ENCODE results near the gene EPHA7.

Gene EPHA7

GRCh38 chr6:93325761-93326160 lies 93.6 kb downstream of the EPHA7 start:
- no peak for DNase-seq (ENCODE audit: low read depth)

- DNase-seq (ENCODE audit: low read depth) = no peak
Observed at GRCh38 chr6:93323630-93324029, 95.7 kb downstream of the EPHA7 start.

GRCh38 chr6:93322651-93323050 lies 96.7 kb downstream of the EPHA7 start:
- no peak for DNase-seq (ENCODE audit: low read depth)

- no peak for DNase-seq (ENCODE audit: low read depth)
Observed at GRCh38 chr6:93319304-93319703, 100.1 kb downstream of the EPHA7 start.

- no peak for DNase-seq (ENCODE audit: low read depth)
Observed at GRCh38 chr6:93318121-93318520, 101.2 kb downstream of the EPHA7 start.

- DNase-seq (ENCODE audit: low read depth) = no peak
Observed at GRCh38 chr6:93317592-93317991, 101.8 kb downstream of the EPHA7 start.

GRCh38 chr6:93307505-93308409 lies 111.6 kb downstream of the EPHA7 start:
- no peak for DNase-seq (ENCODE audit: low read depth)

GRCh38 chr6:93305088-93305487 lies 114.3 kb downstream of the EPHA7 start:
- DNase-seq (ENCODE audit: low read depth) = no peak

GRCh38 chr6:93304505-93304904 lies 114.9 kb downstream of the EPHA7 start:
- DNase-seq (ENCODE audit: low read depth) = no peak

GRCh38 chr6:93300661-93301060 lies 118.7 kb downstream of the EPHA7 start:
- no peak for DNase-seq (ENCODE audit: low read depth)

- no peak for DNase-seq (ENCODE audit: low read depth)
Observed at GRCh38 chr6:93299622-93300021, 119.7 kb downstream of the EPHA7 start.

GRCh38 chr6:93295631-93296030 lies 123.7 kb downstream of the EPHA7 start:
- DNase-seq (ENCODE audit: low read depth) = no peak

- DNase-seq (ENCODE audit: low read depth) = no peak
Observed at GRCh38 chr6:93294879-93295278, 124.5 kb downstream of the EPHA7 start.

GRCh38 chr6:93293872-93294271 lies 125.5 kb downstream of the EPHA7 start:
- no peak for DNase-seq (ENCODE audit: low read depth)

GRCh38 chr6:93293460-93293859 lies 125.9 kb downstream of the EPHA7 start:
- no peak for DNase-seq (ENCODE audit: low read depth)

GRCh38 chr6:93282521-93283031 lies 136.8 kb downstream of the EPHA7 start:
- no peak for DNase-seq (ENCODE audit: low read depth)

GRCh38 chr6:93278241-93278640 lies 141.1 kb downstream of the EPHA7 start:
- DNase-seq (ENCODE audit: low read depth) = no peak

- DNase-seq (ENCODE audit: low read depth) = no peak
Observed at GRCh38 chr6:93272896-93273295, 146.5 kb downstream of the EPHA7 start.

GRCh38 chr6:93272211-93272610 lies 147.1 kb downstream of the EPHA7 start:
- no peak for DNase-seq (ENCODE audit: low read depth)

- no peak for DNase-seq (ENCODE audit: low read depth)
Observed at GRCh38 chr6:93266116-93266817, 153.1 kb downstream of the EPHA7 start.

- DNase-seq (ENCODE audit: low read depth) = no peak
Observed at GRCh38 chr6:93260881-93261280, 158.5 kb downstream of the EPHA7 start.

GRCh38 chr6:93259332-93259731 lies 160.0 kb downstream of the EPHA7 start:
- DNase-seq (ENCODE audit: low read depth) = no peak

GRCh38 chr6:93252930-93253329 lies 166.4 kb downstream of the EPHA7 start:
- no peak for DNase-seq (ENCODE audit: low read depth)

Measured in T follicular helper cell (primary cell).